Panc1 (cell line): Measurements from ENCODE around the gene VSTM2A.

Source experiments
- SIN3A ChIP-seq: IDR thresholded peaks from 2 replicates; pipeline ENCODE4 v1.6.1; 2012; ENCODE audit warnings: low read depth, mild to moderate bottlenecking, low read length, moderate library complexity, borderline replicate concordance; ENCODE audit not compliant: insufficient read depth
- TF ChIP-seq, protein P1 (sequence below): fragments of 450-650 bp; IDR thresholded peaks from 2 replicates; pipeline ENCODE4 v1.5.1; 2017; ENCODE audit warnings: mild to moderate bottlenecking
- TF ChIP-seq, protein P2 (sequence below), 2 experiments: IDR thresholded peaks; 2 replicates each; pipeline ENCODE4 v1.6.1; 2011 to 2012; ENCODE audit warnings: low read depth in 2 of 2, control low read depth in 1 of 2, low read length in 1 of 2, mild to moderate bottlenecking in 1 of 2, moderate library complexity in 1 of 2; ENCODE audit not compliant: insufficient read depth in 1 of 2

DNA sequence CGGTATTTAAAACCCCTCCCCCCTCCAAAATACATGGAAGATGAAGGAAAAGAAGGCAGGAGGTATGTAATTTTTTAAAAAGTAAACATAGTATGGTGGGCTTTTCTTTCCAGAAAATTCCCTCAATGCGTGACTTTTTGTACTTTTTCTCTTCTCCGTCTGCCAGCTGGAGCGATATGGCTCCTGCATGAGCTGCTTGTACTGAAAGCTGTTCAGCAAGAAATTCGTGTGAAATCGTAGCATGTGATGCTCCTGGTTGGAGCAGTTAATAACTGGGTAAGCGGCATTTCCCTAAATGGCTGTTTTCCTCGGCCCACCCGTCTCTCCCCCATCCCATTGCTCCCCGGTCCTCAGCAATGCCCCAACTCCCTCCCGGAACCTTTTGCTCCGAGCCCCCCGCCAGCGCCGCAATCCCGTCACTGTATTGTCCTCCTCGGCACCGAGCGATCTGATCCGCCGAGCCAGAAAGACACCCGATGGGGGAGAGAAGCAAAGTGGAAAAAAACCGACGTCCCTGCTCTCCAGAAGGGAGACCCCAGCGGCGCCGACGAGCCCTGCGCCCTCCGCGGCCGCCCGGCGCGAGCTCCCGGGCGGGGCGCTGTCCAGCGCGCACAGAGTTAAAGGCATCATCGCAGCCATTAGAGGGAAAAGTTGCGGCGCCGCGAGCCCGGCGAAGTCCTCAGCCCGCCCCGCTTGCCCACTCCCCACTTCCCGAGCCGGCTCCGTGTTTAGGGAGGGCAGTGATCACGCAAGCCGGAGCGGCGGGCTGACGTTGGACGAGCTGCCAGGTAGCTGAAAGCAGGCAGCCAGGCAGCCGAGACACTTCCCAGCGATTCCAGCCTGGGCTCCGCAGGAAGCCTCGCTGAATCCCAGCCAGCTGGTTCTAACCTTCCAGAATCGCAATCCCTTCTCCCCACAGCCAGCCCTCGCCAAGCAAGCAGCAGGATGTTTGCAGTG is at the start of gene VSTM2A:
- TF ChIP-seq, protein P1, sequence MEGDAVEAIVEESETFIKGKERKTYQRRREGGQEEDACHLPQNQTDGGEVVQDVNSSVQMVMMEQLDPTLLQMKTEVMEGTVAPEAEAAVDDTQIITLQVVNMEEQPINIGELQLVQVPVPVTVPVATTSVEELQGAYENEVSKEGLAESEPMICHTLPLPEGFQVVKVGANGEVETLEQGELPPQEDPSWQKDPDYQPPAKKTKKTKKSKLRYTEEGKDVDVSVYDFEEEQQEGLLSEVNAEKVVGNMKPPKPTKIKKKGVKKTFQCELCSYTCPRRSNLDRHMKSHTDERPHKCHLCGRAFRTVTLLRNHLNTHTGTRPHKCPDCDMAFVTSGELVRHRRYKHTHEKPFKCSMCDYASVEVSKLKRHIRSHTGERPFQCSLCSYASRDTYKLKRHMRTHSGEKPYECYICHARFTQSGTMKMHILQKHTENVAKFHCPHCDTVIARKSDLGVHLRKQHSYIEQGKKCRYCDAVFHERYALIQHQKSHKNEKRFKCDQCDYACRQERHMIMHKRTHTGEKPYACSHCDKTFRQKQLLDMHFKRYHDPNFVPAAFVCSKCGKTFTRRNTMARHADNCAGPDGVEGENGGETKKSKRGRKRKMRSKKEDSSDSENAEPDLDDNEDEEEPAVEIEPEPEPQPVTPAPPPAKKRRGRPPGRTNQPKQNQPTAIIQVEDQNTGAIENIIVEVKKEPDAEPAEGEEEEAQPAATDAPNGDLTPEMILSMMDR: no peak
- no peak for TF ChIP-seq SIN3A
- TF ChIP-seq, protein P2, sequence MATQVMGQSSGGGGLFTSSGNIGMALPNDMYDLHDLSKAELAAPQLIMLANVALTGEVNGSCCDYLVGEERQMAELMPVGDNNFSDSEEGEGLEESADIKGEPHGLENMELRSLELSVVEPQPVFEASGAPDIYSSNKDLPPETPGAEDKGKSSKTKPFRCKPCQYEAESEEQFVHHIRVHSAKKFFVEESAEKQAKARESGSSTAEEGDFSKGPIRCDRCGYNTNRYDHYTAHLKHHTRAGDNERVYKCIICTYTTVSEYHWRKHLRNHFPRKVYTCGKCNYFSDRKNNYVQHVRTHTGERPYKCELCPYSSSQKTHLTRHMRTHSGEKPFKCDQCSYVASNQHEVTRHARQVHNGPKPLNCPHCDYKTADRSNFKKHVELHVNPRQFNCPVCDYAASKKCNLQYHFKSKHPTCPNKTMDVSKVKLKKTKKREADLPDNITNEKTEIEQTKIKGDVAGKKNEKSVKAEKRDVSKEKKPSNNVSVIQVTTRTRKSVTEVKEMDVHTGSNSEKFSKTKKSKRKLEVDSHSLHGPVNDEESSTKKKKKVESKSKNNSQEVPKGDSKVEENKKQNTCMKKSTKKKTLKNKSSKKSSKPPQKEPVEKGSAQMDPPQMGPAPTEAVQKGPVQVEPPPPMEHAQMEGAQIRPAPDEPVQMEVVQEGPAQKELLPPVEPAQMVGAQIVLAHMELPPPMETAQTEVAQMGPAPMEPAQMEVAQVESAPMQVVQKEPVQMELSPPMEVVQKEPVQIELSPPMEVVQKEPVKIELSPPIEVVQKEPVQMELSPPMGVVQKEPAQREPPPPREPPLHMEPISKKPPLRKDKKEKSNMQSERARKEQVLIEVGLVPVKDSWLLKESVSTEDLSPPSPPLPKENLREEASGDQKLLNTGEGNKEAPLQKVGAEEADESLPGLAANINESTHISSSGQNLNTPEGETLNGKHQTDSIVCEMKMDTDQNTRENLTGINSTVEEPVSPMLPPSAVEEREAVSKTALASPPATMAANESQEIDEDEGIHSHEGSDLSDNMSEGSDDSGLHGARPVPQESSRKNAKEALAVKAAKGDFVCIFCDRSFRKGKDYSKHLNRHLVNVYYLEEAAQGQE (IDR thresholded peaks at IDR 0.05; ENCODE audit: insufficient read depth in 1 of 2, low read depth in 2 of 2, low read length in 1 of 2): peak; percentile 63 to 72; a peak in 3 of 4 replicates
